ENCODE results near the gene HEATR3. TPM values are rescaled to one million over a fixed set of nuclear protein-coding genes. Genes with fewer than 3 reads are reported as not detected.

Gene HEATR3
- polyA plus RNA-seq, 3 donors: 10.4 to 40.6 (median 10.7) TPM

DNA sequence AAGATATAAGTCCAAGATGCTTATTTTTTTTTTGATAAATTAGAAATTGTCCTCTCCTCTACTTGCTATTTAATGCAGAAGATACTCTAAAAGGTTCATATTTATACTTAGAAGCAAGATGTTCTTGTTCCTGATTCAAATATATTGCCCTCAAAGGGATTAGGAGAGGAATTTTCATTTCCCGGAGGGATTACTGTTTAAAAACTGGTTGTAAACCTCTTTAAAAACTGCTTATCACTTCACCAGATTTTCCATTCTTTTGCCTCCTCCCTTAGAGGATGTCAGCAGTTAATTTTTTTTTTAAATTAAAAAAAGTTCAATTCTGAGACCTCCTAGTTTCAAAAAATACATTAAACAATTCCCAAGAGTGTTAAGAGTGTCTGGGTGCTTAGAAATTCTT, 90.2 kb downstream of the HEATR3 start:
- TF ChIP-seq, protein P1, sequence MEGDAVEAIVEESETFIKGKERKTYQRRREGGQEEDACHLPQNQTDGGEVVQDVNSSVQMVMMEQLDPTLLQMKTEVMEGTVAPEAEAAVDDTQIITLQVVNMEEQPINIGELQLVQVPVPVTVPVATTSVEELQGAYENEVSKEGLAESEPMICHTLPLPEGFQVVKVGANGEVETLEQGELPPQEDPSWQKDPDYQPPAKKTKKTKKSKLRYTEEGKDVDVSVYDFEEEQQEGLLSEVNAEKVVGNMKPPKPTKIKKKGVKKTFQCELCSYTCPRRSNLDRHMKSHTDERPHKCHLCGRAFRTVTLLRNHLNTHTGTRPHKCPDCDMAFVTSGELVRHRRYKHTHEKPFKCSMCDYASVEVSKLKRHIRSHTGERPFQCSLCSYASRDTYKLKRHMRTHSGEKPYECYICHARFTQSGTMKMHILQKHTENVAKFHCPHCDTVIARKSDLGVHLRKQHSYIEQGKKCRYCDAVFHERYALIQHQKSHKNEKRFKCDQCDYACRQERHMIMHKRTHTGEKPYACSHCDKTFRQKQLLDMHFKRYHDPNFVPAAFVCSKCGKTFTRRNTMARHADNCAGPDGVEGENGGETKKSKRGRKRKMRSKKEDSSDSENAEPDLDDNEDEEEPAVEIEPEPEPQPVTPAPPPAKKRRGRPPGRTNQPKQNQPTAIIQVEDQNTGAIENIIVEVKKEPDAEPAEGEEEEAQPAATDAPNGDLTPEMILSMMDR (IDR thresholded peaks at IDR 0.05): no peak
- Histone ChIP-seq H3K4me3 (replicated peaks in 1 of 3; ENCODE audit: low read depth in 2 of 3, low read length in 3 of 3) (peak overlapping the region in 2 of 3 experiments; percentile 96 to 97), H3K79me2 (ENCODE audit: insufficient read depth, low read length) (peaks cover 72% of the 10 kb centered on the region), H3K4me1 (ENCODE audit: control insufficient read depth in 1 of 2, insufficient read depth in 2 of 2, low read length in 2 of 2) (peaks cover 32 to 41% of the 10 kb centered on the region in 2 donors), H3K9ac (ENCODE audit: insufficient read depth, low read length, poor library complexity, severe bottlenecking) (peak overlapping the region; percentile 80), H3K4me2 (replicated peaks; ENCODE audit: extremely low read depth, low read length, poor library complexity, severe bottlenecking) (peak overlapping the region; percentile 93), H2AFZ (ENCODE audit: insufficient read depth, low read depth, low read length, poor library complexity, severe bottlenecking) (no peak overlapping the region), H3K27me3 (ENCODE audit: control insufficient read depth in 2 of 2, insufficient read depth in 2 of 2, low read length in 2 of 2) (no peaks in the 10 kb centered on the region), H3K36me3 (replicated peaks in 1 of 2; ENCODE audit: control insufficient read depth in 1 of 2, insufficient read depth in 2 of 2, low read length in 2 of 2) (peaks cover 2 to 10% of the 10 kb centered on the region in 2 donors), H4K20me1 (ENCODE audit: insufficient read depth, low read length) (peaks cover 71% of the 10 kb centered on the region), H3K9me3 (replicated peaks in 1 of 2; ENCODE audit: control insufficient read depth in 1 of 2, insufficient read depth in 1 of 2, low read length in 2 of 2) (no peaks in the 10 kb centered on the region), H3K27ac (ENCODE audit: low read depth in 1 of 2, low read length in 2 of 2) (peak overlapping the region in 1 of 2 donors; percentile 84)
- intact Hi-C loops (cut with micrococcal nuclease): loop anchor here in 1 of 2 donors (10.0 kb wide), 2 partner anchors 219 to 529 kb away; partner anchors contain the start of gene SNX20
- Mint-ChIP-seq H3K27ac (peak overlapping the region in 5 of 7 donors; percentile 80 to 89 (median 88)), H3K9me3 (no peaks in the 10 kb centered on the region), H3K36me3 (peaks cover 22 to 23% of the 10 kb centered on the region in 2 donors), H3K27me3 (ENCODE audit: low read depth in 3 of 3) (no peaks in the 10 kb centered on the region), H3K4me3 (peak overlapping the region; percentile 90 to 94), H3K4me1 (peaks cover 55% of the 10 kb centered on the region)
- no peak for DNase-seq
- no CpG with 5 or more reads among the region's 1 CpG for WGBS (ENCODE audit: insufficient coverage)

Small RNAs within 50 kb of the gene (small RNA-seq; reads per million reads assigned to genes)
- gene RF00017 (ENCODE audit: insufficient read length, low read depth) (not detected), gene RF00156 (ENCODE audit: insufficient read length, low read depth) (not detected), gene RNY4P3 (ENCODE audit: insufficient read length, low read depth) (not detected), gene RPL10P14 (ENCODE audit: insufficient read length, low read depth) (not detected)

Other genes with a start within 250 kb of the HEATR3 start
- not detected for gene ZNF423, start 209.9 kb upstream of the HEATR3 start, polyA plus RNA-seq
- 10 to 100 TPM; 13.7 to 49.6 (median 19.3) TPM for gene CNEP1R1, start 40.7 kb upstream of the HEATR3 start, polyA plus RNA-seq
- gene TENT4B, start 87.3 kb downstream of the HEATR3 start, polyA plus RNA-seq: 1 to 10 TPM; 1.4 to 9.0 (median 1.7) TPM
- 100 to 1,000 TPM in 1 of 3 donors, 10 to 100 TPM in 2; 53.1 to 230 (median 91.5) TPM for gene ADCY7, start 200.6 kb downstream of the HEATR3 start, polyA plus RNA-seq